Measurements from ENCODE around the gene TSHZ2.

The TSHZ2 gene

DNA sequence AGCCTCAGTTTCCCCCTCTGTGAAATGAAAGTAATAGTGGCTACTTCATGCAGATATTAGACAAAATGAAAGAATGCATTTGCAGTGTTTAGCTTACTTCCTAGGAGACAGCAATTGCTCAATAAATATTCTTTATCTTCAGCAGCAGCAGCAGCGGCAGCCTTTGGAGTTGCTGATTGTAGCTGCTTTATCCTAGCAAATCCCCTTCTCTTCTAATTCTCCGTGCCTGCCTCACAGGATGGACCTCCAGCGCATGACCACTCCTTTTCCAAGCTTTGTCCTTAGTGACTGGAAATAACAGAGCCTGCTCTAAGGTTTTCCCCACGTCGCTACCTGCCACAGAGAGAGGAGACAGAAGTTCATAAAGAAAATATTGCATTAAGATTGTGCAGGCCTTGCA, 279.8 kb downstream of the TSHZ2 start:
- no peak overlapping the region for H3K9ac ChIP-seq (ENCODE audit: low read length)
- WGBS: 85% methylated on average over 5 of the region's 5 CpGs
- no peak overlapping the region for H2BK15ac ChIP-seq (ENCODE audit: low read depth, poor library complexity, severe bottlenecking)
- no peak overlapping the region for H3K4ac ChIP-seq (ENCODE audit: low read depth in 1 of 2, low read length in 2 of 2)
- no peak overlapping the region for H2BK12ac ChIP-seq (ENCODE audit: low read length in 2 of 2)
- H3K4me1 ChIP-seq (ENCODE audit: control insufficient read depth, insufficient read depth, low read depth, low read length): no peaks in the 10 kb centered on the region
- H2BK120ac ChIP-seq (ENCODE audit: low read depth, low read length): no peak overlapping the region
- no peak for DNase-seq
- no peak overlapping the region for H3K23ac ChIP-seq (ENCODE audit: low read length in 2 of 2)
- H2AFZ ChIP-seq (ENCODE audit: low read depth, low read length): no peak overlapping the region
- peaks cover 0 to 38% of the 10 kb centered on the region in 2 experiments for H3K36me3 ChIP-seq (ENCODE audit: control insufficient read depth in 1 of 2, insufficient read depth in 2 of 2, low read depth in 1 of 2, low read length in 2 of 2)
- no peak overlapping the region for H2AK5ac ChIP-seq (ENCODE audit: low read length, severe bottlenecking)
- no peak overlapping the region for H4K91ac ChIP-seq (ENCODE audit: low read length)
- no peak overlapping the region for H2BK5ac ChIP-seq (ENCODE audit: low read depth, low read length, poor library complexity, severe bottlenecking)
- H3K4me2 ChIP-seq (ENCODE audit: low read length, poor library complexity, severe bottlenecking): no peak overlapping the region
- H4K8ac ChIP-seq (ENCODE audit: low read length): no peak overlapping the region
- H3K14ac ChIP-seq (ENCODE audit: low read length in 2 of 2): no peak overlapping the region
- no peaks in the 10 kb centered on the region for H3K79me1 ChIP-seq (replicated peaks; ENCODE audit: low read length, poor library complexity, severe bottlenecking)
- no peaks in the 10 kb centered on the region for H3K9me3 ChIP-seq (ENCODE audit: control insufficient read depth, low read length)
- no peaks in the 10 kb centered on the region for H3K27me3 ChIP-seq (ENCODE audit: control insufficient read depth in 1 of 2, insufficient read depth in 1 of 2, low read length in 2 of 2)
- no peak overlapping the region for H3K4me3 ChIP-seq (ENCODE audit: insufficient read depth in 1 of 2, low read depth in 1 of 2, low read length in 2 of 2)
- no peak overlapping the region for H3K18ac ChIP-seq (ENCODE audit: low read depth in 1 of 2, low read length in 2 of 2)
- no peak overlapping the region for H3K27ac ChIP-seq (ENCODE audit: low read length, poor library complexity, severe bottlenecking)

DNA sequence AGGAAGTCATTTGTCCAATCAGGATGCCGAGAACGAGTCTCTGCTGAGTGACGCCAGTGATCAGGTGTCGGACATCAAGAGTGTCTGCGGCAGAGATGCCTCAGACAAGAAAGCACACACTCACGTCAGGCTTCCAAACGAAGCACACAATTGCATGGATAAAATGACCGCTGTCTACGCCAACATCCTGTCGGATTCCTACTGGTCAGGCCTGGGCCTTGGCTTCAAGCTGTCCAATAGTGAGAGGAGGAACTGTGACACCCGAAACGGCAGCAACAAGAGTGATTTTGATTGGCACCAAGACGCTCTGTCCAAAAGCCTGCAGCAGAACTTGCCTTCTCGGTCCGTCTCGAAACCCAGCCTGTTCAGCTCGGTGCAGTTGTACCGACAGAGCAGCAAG, 281.5 kb downstream of the TSHZ2 start:
- H3K27me3 ChIP-seq (ENCODE audit: control insufficient read depth in 1 of 2, insufficient read depth in 1 of 2, low read length in 2 of 2): no peaks in the 10 kb centered on the region
- H4K8ac ChIP-seq (ENCODE audit: low read length): peak overlapping the region; percentile 33
- no peak overlapping the region for H3K23ac ChIP-seq (ENCODE audit: low read length in 2 of 2)
- no peak overlapping the region for H3K9ac ChIP-seq (ENCODE audit: low read length)
- no peak overlapping the region for H3K18ac ChIP-seq (ENCODE audit: low read depth in 1 of 2, low read length in 2 of 2)
- no peaks in the 10 kb centered on the region for H3K4me1 ChIP-seq (ENCODE audit: control insufficient read depth, insufficient read depth, low read depth, low read length)
- no peak overlapping the region for H2BK120ac ChIP-seq (ENCODE audit: low read depth, low read length)
- no peak overlapping the region for H4K91ac ChIP-seq (ENCODE audit: low read length)
- no peak overlapping the region for H3K4ac ChIP-seq (ENCODE audit: low read depth in 1 of 2, low read length in 2 of 2)
- H2BK12ac ChIP-seq (ENCODE audit: low read length in 2 of 2): no peak overlapping the region
- WGBS: 96% methylated on average over 18 of the region's 18 CpGs
- no peak overlapping the region for H2AK5ac ChIP-seq (ENCODE audit: low read length, severe bottlenecking)
- H3K9me3 ChIP-seq (ENCODE audit: control insufficient read depth, low read length): no peaks in the 10 kb centered on the region
- H3K14ac ChIP-seq (ENCODE audit: low read length in 2 of 2): no peak overlapping the region
- H2BK5ac ChIP-seq (ENCODE audit: low read depth, low read length, poor library complexity, severe bottlenecking): no peak overlapping the region
- H3K4me2 ChIP-seq (ENCODE audit: low read length, poor library complexity, severe bottlenecking): no peak overlapping the region
- H2BK15ac ChIP-seq (ENCODE audit: low read depth, poor library complexity, severe bottlenecking): no peak overlapping the region
- H3K79me1 ChIP-seq (replicated peaks; ENCODE audit: low read length, poor library complexity, severe bottlenecking): no peaks in the 10 kb centered on the region
- H2AFZ ChIP-seq (ENCODE audit: low read depth, low read length): no peak overlapping the region
- H3K4me3 ChIP-seq (ENCODE audit: insufficient read depth in 1 of 2, low read depth in 1 of 2, low read length in 2 of 2): no peak overlapping the region
- no peak overlapping the region for H3K27ac ChIP-seq (ENCODE audit: low read length, poor library complexity, severe bottlenecking)
- H3K36me3 ChIP-seq (ENCODE audit: control insufficient read depth in 1 of 2, insufficient read depth in 2 of 2, low read depth in 1 of 2, low read length in 2 of 2): peaks cover 0 to 50% of the 10 kb centered on the region in 2 experiments
- no peak for DNase-seq

DNA sequence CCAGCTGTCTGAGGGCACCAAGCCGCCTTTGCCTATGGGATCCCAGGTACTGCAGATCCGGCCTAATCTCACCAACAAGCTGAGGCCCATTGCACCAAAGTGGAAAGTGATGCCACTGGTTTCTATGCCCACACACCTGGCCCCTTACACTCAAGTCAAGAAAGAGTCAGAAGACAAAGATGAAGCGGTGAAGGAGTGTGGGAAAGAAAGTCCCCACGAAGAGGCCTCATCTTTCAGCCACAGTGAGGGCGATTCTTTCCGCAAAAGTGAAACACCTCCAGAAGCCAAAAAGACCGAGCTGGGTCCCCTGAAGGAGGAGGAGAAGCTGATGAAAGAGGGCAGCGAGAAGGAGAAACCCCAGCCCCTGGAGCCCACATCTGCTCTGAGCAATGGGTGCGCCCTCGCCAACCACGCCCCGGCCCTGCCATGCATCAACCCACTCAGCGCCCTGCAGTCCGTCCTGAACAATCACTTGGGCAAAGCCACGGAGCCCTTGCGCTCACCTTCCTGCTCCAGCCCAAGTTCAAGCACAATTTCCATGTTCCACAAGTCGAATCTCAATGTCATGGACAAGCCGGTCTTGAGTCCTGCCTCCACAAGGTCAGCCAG, 283.0 kb downstream of the TSHZ2 start:
- Histone ChIP-seq H3K4ac (ENCODE audit: low read depth in 1 of 2, low read length in 2 of 2) (no peak overlapping the region), H3K27me3 (ENCODE audit: control insufficient read depth in 1 of 2, insufficient read depth in 1 of 2, low read length in 2 of 2) (no peaks in the 10 kb centered on the region)

DNA sequence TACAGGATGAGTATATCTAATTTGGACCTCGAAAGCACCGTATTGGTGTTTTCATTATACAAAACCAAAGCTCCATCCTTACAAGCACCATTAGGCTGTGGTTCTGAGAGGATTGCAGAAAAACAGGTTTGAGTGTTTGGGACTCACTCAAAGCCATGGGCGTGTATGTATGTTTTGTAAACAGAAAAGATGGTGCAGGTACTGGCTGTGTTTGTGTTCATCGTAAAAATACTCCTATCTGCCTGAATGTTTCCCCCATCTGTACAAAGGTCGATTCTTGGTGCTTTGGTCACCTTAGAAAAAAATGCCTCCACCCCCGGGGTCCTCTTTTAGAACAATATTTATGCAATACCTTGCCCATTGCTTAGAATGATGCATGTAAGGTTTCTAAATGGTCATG, 286.6 kb downstream of the TSHZ2 start:
- 83% methylated on average over 3 of the region's 6 CpGs for WGBS
- no peak overlapping the region for H2BK15ac ChIP-seq (ENCODE audit: low read depth, poor library complexity, severe bottlenecking)
- no peak overlapping the region for H2BK5ac ChIP-seq (ENCODE audit: low read depth, low read length, poor library complexity, severe bottlenecking)
- H3K14ac ChIP-seq (ENCODE audit: low read length in 2 of 2): no peak overlapping the region
- no peak overlapping the region for H2AK5ac ChIP-seq (ENCODE audit: low read length, severe bottlenecking)
- H3K79me1 ChIP-seq (replicated peaks; ENCODE audit: low read length, poor library complexity, severe bottlenecking): no peaks in the 10 kb centered on the region
- no peak overlapping the region for H3K23ac ChIP-seq (ENCODE audit: low read length in 2 of 2)
- no peak overlapping the region for H4K91ac ChIP-seq (ENCODE audit: low read length)
- H3K27me3 ChIP-seq (ENCODE audit: control insufficient read depth in 1 of 2, insufficient read depth in 1 of 2, low read length in 2 of 2): no peaks in the 10 kb centered on the region
- H2BK12ac ChIP-seq (ENCODE audit: low read length in 2 of 2): no peak overlapping the region
- no peaks in the 10 kb centered on the region for H3K4me1 ChIP-seq (ENCODE audit: control insufficient read depth, insufficient read depth, low read depth, low read length)
- H2AFZ ChIP-seq (ENCODE audit: low read depth, low read length): no peak overlapping the region
- H3K9ac ChIP-seq (ENCODE audit: low read length): no peak overlapping the region
- H3K4me2 ChIP-seq (ENCODE audit: low read length, poor library complexity, severe bottlenecking): no peak overlapping the region
- peaks cover 0 to 44% of the 10 kb centered on the region in 2 experiments for H3K36me3 ChIP-seq (ENCODE audit: control insufficient read depth in 1 of 2, insufficient read depth in 2 of 2, low read depth in 1 of 2, low read length in 2 of 2)
- no peak overlapping the region for H3K4ac ChIP-seq (ENCODE audit: low read depth in 1 of 2, low read length in 2 of 2)
- no peaks in the 10 kb centered on the region for H3K9me3 ChIP-seq (ENCODE audit: control insufficient read depth, low read length)
- H3K4me3 ChIP-seq (ENCODE audit: insufficient read depth in 1 of 2, low read depth in 1 of 2, low read length in 2 of 2): no peak overlapping the region
- H3K18ac ChIP-seq (ENCODE audit: low read depth in 1 of 2, low read length in 2 of 2): no peak overlapping the region
- H4K8ac ChIP-seq (ENCODE audit: low read length): no peak overlapping the region
- no peak for DNase-seq
- H3K27ac ChIP-seq (ENCODE audit: low read length, poor library complexity, severe bottlenecking): no peak overlapping the region
- no peak overlapping the region for H2BK120ac ChIP-seq (ENCODE audit: low read depth, low read length)

More for the DNA sequence above, 283.0 kb downstream of the TSHZ2 start:
- H2AK5ac ChIP-seq (ENCODE audit: low read length, severe bottlenecking): no peak overlapping the region
- no peak overlapping the region for H2BK120ac ChIP-seq (ENCODE audit: low read depth, low read length)
- no peaks in the 10 kb centered on the region for H3K4me1 ChIP-seq (ENCODE audit: control insufficient read depth, insufficient read depth, low read depth, low read length)
- H2BK5ac ChIP-seq (ENCODE audit: low read depth, low read length, poor library complexity, severe bottlenecking): no peak overlapping the region
- DNase-seq: no peak
- H3K9ac ChIP-seq (ENCODE audit: low read length): no peak overlapping the region
- H4K8ac ChIP-seq (ENCODE audit: low read length): no peak overlapping the region
- no peak overlapping the region for H3K27ac ChIP-seq (ENCODE audit: low read length, poor library complexity, severe bottlenecking)
- peaks cover 0 to 50% of the 10 kb centered on the region in 2 experiments for H3K36me3 ChIP-seq (ENCODE audit: control insufficient read depth in 1 of 2, insufficient read depth in 2 of 2, low read depth in 1 of 2, low read length in 2 of 2)
- H2BK15ac ChIP-seq (ENCODE audit: low read depth, poor library complexity, severe bottlenecking): no peak overlapping the region
- H3K18ac ChIP-seq (ENCODE audit: low read depth in 1 of 2, low read length in 2 of 2): no peak overlapping the region
- no peaks in the 10 kb centered on the region for H3K9me3 ChIP-seq (ENCODE audit: control insufficient read depth, low read length)
- no peak overlapping the region for H3K4me2 ChIP-seq (ENCODE audit: low read length, poor library complexity, severe bottlenecking)
- 95% methylated on average over 18 of the region's 18 CpGs for WGBS
- no peak overlapping the region for H3K23ac ChIP-seq (ENCODE audit: low read length in 2 of 2)
- H4K91ac ChIP-seq (ENCODE audit: low read length): no peak overlapping the region
- no peak overlapping the region for H3K14ac ChIP-seq (ENCODE audit: low read length in 2 of 2)
- H3K4me3 ChIP-seq (ENCODE audit: insufficient read depth in 1 of 2, low read depth in 1 of 2, low read length in 2 of 2): no peak overlapping the region
- H2AFZ ChIP-seq (ENCODE audit: low read depth, low read length): no peak overlapping the region
- H2BK12ac ChIP-seq (ENCODE audit: low read length in 2 of 2): no peak overlapping the region
- no peaks in the 10 kb centered on the region for H3K79me1 ChIP-seq (replicated peaks; ENCODE audit: low read length, poor library complexity, severe bottlenecking)

All from mesenchymal stem cell (in vitro differentiated cells and primary cell).